ENCODE results near the gene GFOD2.
"Not testable (repeated sequence)": the region's sequence is repeated elsewhere in the genome, so short reads cannot be mapped to it uniquely, and the experiment has no call there.

Gene GFOD2, protein sequence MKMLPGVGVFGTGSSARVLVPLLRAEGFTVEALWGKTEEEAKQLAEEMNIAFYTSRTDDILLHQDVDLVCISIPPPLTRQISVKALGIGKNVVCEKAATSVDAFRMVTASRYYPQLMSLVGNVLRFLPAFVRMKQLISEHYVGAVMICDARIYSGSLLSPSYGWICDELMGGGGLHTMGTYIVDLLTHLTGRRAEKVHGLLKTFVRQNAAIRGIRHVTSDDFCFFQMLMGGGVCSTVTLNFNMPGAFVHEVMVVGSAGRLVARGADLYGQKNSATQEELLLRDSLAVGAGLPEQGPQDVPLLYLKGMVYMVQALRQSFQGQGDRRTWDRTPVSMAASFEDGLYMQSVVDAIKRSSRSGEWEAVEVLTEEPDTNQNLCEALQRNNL

DNA sequence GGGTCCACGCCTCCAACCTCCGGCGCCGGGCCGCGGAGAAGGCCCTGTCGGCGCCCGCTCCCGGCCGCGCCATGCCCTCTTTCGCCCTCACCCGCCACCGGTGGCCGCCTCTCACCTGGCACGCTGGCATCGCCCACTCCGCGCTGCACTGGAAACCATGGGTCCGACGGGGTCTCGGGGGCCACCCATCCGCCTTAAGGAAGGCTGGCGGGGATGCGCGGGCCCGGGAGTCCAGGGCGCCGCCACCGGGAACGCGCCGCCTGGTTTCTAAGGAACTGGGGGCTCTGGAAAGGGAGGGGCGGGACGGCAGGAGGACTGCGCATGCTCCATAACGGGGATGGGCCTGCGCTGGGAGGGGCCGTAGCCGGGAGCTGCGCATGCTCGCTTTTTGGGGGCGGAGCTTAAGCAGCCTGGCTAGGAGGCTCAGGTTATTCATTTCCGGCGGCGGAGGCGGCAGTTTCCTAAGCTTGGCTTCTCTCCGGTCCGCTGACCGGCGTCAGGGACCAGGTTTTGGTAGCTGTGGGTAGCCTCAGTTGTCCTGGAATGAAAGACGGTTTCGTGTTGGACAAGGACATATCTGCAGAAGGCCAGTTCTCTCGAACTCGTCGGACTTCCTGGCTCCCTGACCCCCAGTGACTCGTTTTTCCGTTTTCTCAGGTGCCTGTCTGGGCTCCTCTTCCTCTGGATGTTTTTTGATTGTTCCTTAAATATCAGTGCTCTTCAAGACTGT is at the start of gene GFOD2:
Gene GFOD2 (minus strand): TSS at position 269 of the 730 bp plus-strand sequence. CDS start 33,601 bp downstream, outside the sequence.
- DNase-seq: peak; percentile 88 to 89

DNA sequence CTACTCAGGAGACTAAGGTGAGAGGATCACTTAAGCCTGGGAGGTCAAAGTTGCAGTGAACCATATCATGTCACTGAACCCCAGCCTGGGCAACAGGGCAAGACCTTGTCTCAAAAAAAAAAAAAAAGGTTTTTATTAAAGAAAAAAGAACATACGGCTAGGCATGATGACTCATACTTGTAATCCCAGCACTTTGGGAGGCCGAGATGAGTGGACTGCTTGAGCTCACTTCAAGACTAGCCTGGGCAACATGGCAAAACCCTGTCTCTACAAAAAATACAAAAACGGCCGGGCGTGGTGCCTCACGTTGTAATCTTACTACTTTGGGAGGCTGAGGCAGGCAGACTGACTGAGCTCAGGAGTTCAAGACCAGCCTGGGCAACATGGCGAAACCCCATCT is 48.8 kb upstream of the GFOD2 start:
- no peak for DNase-seq

DNA sequence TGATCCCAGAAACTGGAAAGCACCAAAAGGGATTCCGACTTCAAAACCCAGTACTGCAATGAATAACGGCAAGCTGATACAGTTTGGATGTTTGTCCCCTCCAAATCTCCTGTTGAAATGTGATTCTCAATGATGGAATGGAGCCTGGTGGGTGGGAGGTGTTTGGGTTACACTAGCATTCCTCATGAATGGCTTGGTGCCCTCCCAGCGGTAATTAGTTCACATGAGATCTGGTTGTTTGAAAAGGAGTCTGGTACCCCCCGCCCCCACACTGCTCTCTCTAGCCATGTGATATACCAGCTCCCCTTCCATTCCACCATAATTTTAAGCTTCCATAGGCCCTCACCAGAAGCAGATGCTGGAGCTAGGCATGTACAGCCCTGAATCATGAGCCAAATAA is 47.2 kb upstream of the GFOD2 start:
- DNase-seq: no peak

DNA sequence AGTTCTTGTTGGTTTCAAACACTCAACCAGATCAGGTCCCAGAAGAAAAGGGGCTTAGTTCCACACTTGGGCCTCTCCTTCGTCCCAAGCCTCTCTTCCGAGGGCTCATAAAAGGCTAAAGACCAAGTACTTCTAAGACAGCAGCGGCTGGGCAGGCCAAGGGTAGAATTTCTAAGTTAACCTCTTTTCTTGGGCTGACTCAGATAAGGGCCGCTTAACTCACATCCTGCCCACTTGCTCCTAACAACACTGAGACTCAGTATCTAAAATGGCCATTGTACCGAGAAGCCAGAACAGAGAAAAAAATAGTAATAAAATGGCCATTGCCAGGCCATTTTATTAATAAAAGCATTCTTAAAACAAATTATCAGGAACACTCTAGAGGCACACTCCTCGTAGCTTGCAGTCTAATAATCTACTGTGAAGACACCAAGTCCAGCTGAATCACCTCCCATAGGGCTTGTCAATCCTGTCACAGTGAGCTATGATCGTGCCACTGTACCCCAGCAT is 45.1 kb upstream of the GFOD2 start:
- DNase-seq: no peak

DNA sequence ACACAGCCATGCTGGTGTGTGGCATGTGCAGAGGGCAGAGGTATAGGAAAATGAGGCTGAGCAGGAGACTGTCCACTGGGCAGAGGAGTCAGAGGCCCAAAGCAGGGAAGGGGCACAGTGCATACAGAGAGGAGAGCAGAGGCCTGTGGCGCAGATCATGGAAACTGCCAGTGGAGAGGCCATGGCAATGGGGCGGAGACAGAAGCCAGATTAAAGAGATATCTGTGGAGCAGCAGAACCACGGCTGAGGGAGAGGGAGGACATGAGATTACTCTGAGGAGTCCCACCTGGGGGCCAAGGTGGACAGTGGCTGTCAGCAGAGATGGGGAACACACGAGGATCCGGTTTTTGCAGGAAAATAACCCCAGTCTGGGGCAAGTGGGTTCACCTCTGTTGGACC is 44.0 kb upstream of the GFOD2 start:
- DNase-seq: no peak

DNA sequence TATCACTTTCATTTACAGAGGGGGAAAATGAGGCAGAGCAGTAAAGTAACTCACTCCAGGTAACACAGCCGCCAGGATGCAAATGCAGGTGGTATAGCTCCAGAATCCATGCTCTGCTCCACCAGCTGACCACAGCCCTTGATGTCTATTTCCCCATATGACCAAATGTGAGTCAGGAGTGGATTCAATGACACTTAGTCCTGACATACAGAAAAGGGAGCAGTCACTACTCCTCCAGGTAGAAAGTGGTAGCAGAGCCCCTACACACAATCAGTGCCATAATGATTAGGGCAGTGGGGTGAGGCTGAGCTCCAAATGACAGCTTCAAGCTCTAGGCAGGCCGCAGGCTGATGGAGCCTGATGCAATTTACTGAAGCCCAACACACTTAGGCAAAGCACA is 43.3 kb upstream of the GFOD2 start:
- DNase-seq: no peak

DNA sequence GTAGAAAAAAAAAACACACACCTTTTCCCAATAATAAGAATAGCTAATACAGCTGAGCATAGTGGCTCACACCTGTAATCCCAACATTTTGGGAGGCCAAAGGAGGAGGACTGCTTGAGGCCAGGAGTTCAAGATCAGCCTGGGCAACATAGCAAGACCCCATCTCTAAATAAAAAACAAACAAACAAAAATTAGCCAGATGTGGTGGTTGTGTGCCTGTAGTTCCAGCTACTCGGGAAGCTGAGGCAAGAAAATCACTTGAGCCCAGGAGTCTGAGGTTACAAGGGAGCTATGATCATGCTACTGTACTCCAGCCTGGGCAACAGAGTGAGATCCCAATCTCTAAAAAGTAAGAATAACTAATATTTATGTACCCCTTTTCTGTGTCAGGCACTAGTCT is 42.8 kb upstream of the GFOD2 start:
- DNase-seq: no peak

DNA sequence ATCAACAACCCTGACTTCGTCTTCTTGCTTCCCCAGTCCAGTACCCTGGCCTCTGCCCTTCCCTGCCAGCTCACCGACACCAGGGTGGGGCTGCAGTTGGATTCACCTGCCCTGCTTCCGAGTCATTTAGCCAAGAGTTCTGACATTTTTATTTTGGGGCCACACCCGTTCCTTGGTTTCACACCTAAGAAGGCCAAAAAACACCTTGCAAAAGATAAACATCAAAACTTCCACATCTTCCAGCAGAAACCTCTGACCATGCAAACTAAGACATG is 41.8 kb upstream of the GFOD2 start:
- DNase-seq: no peak

DNA sequence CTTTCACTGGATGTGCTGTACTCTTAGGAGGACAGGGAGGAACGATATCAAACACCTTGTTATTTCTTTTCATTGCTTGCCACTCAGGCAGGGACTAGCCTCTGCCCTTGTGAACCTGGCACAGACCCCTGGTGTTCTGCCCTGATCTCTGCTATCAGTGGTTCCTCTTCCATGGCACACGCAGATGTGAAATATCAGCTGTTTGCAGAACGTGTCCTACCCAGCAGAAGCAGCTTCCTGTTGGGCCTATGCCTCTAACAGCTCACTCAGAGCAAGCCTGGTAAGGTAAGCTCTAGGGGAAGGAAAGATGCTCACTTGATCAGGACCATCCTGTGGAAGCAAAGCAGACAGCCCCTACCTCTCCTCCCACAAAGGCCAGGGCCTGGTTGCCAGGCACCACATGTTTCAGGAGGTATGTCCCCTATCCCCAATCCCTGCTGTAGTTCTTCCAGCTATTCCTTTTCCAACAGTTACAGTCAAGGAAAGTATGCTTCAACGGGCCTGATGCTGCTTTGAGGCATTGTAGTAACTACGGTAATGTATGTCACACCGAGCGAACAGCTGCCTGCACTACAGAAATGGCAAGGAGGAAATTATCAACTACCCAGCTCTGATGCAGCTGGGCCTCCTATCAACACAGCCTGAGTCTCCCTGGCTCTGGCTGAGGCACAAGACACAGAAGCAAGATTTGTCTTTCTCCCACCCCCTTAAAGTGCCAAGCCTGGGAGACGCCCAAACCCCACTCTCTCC is 41.3 kb upstream of the GFOD2 start:
- peak; percentile 70 to 71 for DNase-seq

DNA sequence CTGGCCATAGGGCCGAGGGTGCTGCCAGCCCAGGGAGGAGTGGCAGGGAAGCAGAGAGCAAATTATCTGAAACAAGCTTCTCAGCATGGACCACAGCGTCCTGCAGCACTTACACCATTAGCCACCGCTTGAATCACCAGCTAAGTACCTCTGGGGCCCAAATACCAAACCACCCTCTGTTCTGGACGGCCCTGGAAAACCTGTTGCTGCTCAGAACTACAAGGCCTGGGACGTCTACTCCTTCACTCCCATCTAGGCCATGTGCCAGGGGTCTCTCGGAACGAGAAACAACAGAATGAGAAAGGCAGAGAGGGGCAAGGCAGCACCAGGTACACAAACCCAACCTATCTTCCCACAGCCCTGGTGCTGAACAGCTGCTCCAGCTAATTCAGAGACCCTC is 39.9 kb upstream of the GFOD2 start:
- DNase-seq: no peak

DNA sequence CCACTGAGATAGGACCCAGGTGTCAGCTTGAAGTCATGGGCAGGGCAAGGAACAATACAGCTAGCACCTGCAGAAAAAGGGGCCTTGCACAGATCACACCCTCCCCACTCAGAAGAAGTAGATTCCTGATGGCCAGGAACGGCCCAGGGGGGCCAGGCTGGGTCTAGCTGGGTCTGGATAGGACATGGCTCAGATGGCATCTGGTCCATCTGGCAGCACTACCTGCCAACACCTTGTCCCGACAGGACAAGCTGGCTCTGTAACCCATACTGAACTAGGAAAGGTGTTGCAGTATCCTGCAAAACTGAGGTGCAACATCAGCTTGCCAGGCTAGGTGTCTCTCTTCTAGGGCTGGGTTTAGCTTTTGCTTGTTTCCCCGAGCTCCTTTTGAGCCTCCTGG is 38.9 kb upstream of the GFOD2 start:
- DNase-seq: no peak

DNA sequence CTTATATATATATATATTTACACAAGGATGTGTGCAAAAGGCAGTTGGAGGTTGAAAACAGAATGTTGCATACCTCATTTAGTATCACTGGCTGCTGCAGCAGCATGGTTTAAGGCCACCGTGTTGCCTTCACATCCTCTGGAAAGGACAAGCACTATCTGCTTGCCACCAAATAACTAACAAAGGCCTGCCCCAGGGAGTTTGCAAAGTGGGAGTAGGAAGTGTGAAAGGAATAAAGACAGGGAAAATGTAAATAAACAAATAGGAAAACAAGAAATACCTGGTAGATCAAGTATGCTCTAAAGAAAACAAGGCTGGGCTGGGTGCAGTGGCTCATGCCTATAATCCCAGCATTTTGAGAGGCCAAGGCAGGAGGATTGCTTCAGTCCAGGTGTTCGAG is 33.5 kb upstream of the GFOD2 start:
- no peak for DNase-seq

DNA sequence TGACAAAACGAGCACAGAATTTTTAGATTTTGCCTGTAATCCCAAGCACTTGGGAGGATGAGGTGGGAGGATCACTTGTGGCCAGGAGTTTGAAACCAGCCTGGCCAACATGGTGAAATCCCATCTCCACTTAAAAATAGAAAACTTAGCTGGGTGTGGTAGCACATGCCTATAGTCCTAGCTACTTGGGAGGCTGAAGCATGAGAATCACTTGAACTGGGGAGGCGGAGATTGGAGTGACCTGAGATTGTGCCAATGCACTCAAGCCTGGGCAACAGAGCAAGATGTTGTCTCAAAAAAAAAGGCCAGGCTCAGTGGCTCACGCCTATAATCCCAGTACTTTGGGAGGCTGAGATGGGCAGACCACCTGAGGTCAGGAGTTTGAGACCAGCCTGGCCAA is 32.2 kb upstream of the GFOD2 start:
- not testable (repeated sequence) for DNase-seq

DNA sequence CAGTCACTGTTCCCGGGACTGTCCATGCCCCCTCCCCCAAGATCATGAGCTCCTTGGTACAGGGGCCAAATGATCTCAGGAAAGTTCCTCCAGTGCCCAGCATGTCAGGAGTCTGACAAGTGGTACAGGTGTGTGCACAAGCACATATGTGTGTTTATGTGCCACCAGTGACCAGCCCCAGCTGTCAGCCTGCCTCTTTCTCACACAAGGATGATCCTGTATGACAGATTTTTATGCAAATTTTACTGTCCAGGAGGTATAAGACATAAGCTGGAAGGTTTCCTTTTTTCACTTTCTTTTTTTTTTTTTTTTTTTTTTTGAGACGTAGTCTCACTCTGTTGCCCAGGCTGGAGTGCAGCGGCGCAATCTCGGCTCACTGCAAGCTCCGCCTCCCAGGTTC is 31.4 kb upstream of the GFOD2 start:
- no peak for DNase-seq

DNA sequence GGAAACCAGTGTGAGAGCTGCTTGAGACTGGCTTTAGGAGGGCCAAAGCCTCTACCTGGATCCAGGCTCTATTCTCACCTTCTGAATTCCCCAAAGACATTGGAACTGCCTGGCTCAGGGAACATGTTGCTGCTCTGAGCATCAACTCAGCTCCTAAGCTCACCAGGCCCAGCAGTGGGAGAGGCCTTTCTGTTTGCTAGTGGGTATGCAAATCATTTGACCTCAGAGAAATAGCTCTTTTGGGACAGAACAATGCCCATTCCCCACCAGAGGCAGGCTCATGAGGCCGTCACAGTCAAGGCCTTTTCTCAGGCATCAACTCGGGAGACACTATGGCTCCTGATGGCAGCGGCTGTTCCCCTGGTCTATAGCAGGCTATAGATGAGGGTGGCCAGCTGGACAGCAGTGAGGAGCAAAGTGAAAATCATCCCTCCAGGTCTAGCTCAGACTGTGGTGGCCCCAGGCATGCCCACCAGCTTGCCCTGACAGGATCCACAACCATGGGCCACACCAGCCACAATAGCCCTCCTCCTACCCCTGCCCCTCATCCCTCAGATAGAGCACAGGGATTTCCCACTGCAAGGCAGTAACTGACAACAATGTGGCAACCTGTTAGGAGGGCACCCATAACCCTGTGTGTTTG is 30.4 kb upstream of the GFOD2 start:
- no peak for DNase-seq

DNA sequence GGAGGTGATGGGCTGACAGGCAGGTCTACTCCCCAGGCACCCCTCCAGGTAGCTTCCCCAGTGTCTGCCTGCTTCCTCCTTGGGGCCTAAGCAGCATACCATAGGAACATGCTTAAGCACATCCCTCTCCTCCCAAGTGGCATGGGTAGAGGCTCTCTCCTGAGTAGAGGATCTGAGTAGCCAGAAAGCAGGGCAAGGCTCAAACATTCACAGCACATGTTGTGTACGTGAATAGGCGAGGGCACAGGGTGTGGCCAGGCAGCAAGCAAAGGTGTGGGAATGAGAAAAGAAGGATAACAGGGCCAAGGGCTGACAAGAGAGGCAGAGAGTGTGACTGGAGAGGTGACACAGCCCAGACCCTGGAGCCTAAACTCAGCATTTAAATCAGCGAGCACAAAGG is 29.7 kb upstream of the GFOD2 start:
- no peak for DNase-seq

DNA sequence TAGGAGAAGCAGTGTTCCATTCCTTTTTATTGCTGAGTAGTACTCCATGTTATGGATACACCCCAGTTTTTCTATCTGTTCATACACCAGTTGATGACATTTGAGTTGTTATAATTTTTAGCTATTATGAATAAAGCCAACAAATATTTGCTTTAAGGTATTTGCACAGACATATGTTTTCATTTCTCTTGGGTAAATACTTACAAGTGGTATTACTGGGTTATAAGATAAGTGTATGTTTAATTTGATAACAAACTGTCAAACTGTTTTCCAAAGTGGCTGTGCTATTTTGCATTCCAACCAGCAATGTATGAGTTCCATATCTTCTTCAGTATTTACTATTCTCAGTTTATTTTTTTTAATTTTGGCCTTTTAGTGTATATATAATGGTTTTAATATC is 27.7 kb upstream of the GFOD2 start:
- DNase-seq: no peak

DNA sequence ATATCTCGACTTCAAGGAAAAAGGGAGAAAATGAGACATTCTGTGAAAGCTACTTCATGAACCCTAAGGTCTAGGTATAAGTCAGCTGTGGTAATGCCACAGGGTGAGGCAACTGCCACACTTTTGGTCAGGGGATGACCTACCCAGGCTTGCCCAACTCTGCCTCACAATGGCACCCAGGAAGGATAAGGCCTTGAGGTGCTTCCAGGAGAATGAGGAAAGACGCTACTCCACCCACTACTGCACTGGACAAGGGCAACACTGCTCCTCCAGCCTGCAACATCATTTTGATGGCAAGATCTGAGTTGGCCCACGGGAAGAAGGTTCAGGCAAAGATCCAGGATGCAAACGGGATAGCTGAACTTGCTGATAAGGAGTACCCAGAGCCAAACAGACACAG is 22.0 kb upstream of the GFOD2 start:
- DNase-seq: no peak

DNA sequence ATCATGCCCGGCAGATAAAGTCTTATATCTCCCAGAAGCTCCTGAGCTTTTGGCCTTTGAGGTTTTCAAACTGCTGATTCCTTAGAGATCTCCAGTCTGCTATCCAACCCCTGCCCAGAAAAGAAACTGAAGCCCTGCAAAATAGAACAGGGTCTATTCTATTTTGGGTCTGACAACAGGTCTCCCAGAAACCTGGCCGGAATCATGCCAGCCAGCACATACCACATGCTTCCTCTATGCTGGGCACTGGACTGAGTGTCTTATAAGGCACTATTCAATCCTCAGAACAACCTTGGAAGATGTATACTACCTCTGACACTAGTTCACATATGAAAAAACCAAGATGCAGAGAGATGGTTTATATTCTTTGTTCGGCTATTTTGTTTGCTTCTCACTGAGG is 21.3 kb upstream of the GFOD2 start:
- no peak for DNase-seq

DNA sequence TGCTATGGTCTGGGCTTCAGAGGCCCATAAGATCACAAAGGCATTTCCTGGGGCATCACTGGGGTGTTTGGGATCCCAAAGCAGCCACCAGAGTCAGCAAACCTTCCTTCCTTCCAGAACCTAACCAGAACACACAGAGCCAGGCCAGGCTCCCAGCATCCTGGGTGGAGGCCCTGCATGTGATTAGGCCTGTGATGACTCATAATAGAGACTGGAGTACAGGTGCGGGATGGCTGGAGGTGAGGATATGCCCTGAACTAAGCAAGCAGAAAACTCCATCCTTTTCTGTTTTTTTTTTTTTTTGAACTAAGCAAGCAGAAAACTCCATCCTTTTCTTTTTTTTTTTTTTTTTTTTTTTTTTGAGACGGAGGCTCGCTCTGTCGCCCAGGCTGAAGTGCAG is 17.7 kb upstream of the GFOD2 start:
- no peak for DNase-seq

DNA sequence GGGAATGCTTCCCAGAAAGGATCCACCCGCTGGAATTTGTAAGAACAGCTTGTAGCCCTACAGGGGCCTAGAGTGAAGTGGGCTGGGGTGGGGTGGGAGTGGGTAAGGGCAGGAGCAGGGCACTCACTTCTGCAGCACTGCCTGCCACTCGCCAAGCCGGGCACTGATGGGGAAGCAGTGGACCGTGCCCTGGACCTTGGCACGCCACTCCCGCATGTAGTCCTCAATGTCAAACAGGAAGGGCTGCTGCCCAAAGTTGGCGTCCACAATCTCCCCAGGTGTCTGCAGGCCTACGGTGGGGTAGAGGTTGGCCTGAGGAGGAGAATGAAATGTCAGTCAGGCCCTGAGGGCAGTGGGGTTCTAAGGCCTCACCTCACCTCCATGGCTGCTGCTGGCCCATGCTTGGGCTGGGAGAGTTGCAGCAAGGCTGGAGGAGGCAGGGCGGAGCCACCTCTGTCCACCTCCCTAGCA is 15.7 kb upstream of the GFOD2 start:
- no peak for DNase-seq

DNA sequence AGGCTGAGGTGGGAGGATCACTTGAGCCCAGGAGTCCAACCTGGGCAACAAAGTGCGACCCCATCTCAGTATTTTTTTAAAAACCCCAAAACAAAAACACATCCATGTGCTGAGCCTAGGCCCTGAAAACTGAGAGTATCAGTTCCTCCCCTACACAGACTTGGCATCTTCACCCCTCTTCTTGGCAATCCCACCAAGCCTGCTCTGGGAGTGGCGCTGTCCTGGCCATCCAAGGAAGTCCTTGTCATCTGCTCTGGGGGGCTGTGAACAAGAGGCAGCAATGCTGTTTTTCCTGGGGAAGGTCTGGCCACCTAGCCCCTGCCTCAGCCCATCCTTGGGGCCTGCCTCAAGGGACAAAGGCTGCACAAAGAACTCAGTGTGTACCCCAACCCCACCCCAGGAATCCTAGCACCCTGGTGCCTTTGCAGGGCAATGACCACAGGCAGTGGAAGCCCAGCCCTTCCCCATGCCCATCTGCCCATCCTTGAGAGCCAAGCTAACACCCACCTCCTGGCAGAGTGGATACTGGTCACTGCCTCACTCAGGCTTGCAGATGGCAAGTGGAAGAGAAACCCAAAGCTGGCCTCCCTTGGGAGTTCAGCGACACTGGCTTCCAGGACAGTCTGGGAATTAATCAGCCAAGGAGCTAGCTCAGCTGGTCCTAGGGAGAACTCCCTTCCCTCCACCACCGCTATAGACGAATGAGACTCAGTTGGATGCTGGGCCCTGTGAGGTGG is 14.8 kb upstream of the GFOD2 start:
- no peak for DNase-seq

DNA sequence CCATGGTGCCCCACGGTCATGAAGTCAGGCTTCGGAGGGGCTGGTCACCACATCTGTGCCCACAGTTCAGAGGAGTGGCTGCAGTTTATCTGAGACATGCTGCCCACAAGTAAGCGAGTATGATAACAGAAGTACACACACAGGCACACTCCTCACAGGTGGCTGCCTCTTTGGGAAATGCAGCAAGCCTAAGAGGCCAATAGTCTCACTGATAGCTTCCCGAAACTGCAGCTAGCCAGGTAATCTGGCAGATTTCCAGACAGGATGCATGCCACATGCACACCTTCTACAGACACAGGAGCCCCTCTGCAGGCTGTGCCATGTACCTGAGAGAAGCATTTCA is 12.6 kb upstream of the GFOD2 start:
- no peak for DNase-seq
